ENCODE measurements around the gene CDCA4.

Gene CDCA4

DNA sequence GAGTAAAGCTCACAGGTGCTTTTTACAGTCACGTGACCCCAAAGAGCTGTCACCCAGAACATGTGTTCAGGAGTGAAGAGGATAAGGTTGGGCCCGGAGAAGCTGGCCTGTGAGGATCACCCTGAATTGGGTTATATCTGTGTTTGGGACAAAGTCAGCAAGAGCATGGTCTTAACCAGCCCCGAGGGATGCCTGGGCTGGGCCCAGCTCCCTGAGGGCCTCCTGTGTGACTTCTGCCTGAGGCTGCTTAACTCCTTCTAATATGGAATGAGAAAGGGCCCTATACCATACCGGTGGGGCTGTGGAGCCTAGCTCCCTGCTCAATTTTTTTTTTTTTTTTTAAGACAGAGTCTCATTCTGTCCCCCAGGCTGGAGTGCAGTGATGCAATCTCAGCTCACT, 2.5 kb downstream of the CDCA4 start:
- in situ Hi-C loops (cut with MboI; ENCODE audit: low sequenced_read_pairs) = no loop called here

GRCh38 chr14:105015905-105016304, 5.0 kb downstream of the CDCA4 start:
- in situ Hi-C loops (cut with MboI; ENCODE audit: low sequenced_read_pairs) = no loop called here

GRCh38 chr14:105015242-105015641, 5.6 kb downstream of the CDCA4 start:
- in situ Hi-C loops (cut with MboI; ENCODE audit: low sequenced_read_pairs) = no loop called here

GRCh38 chr14:105014631-105015030, 6.3 kb downstream of the CDCA4 start:
- in situ Hi-C loops (cut with MboI; ENCODE audit: low sequenced_read_pairs) = no loop called here

DNA sequence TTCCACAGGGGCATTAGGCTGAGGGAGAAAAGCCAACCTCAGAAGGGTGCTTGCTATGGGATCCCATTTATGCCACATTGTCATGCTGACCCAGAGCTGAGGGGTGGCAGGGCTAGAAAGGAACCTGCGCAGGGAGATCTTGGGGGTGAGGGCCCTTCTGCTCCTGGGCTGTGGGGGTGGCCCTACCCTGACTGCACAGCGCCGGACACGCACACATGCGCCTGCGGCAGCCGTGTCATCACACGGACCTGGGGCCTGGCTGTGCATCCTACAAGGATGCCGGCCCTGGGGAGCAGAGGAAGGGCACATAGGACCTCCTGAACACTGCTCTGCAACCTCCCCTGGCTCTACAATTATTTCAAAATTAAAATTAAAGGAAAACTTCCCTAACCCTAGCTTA, 6.9 kb downstream of the CDCA4 start:
- in situ Hi-C loops (cut with MboI; ENCODE audit: low sequenced_read_pairs) = no loop called here

DNA sequence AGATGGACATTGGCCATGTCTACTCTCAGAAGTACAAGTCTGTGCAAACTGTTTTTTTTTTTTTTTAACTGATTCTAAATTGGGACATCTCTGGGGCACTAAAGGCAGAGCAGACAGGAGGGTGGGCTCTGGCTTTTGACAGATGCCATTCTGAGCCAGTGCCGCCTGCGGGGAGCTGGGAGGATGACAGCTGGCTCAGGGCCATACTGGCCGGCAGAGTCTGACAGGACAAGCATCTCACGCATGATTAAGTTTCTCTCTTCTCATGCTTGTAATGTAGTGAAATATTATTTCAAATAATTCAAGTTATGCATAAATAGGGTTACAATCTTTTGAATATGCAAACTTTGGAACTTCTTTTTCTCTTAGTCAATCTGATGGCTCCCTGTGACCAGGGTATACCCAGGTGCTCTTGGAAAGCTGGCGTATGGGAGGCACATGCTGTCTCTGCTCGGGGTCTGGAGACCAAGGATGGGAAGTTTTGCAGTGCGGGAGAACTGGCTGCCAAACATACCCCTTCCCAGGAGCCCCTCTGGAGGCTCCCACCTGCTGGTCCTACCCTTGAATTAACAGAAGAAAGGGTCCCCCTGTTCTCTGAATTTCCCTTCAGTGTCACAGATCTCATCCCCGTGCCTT, 7.6 kb downstream of the CDCA4 start:
- in situ Hi-C loops (cut with MboI; ENCODE audit: low sequenced_read_pairs) = no loop called here

- in situ Hi-C loops (cut with MboI; ENCODE audit: low sequenced_read_pairs) = no loop called here
These were observed 8.5 kb downstream of the CDCA4 start for GRCh38 chr14:105012171-105012985.

GRCh38 chr14:105011312-105011990, 9.4 kb downstream of the CDCA4 start:
- in situ Hi-C loops (cut with MboI; ENCODE audit: low sequenced_read_pairs) = no loop called here

GRCh38 chr14:105010891-105011291, 10.0 kb downstream of the CDCA4 start:
- in situ Hi-C loops (cut with MboI; ENCODE audit: low sequenced_read_pairs) = no loop called here

DNA sequence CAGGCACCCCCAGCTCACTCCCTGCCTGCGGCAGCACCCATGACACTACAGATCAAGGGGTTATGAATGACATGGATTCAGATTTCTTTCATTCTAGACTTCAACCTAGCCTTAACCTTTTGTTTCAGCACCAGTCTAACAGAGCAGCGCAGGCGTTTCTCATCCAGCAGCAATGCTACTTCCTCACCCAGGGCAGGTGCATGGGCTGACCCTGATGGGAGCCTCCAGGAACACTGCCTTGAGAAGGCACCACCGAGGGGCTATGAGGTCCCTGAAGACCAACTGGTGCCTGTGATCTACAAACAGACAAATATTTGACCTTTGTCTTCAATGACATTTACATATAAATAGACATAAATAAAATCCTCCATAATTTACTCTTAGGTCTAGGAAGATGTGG, 10.8 kb downstream of the CDCA4 start:
- in situ Hi-C loops (cut with MboI; ENCODE audit: low sequenced_read_pairs) = no loop called here

DNA sequence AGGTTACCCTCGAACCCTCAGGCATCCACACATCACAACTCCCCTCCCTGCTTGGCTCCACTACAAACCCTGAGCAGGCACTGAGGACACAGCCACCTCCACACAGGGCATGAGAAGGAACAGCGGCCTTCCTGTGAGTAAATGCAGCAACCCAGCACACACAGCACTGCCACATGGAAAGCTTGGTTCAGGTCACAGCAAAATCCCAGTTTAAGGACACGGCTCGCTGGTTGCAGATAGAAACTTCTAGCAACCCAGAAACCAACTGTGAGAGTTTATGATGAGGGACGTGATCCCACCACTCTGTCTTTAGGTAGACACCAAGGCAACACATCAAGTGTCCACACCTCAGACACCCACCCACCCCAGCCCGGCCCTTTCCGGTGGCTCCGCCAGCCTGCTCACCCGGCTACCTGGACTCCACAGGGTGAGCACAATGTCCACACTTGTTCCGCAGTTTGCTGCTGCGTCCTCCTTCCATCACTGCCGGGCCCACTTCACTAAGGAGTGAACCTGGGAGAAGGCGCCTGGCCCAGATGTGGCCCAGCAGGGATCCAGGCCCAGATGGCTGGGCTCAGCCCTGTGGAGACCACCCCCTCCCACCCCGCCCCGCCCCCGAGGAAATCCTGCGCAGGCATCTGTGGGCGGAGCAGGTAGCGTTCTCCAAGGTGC, 13.2 kb downstream of the CDCA4 start:
- in situ Hi-C loops (cut with MboI; ENCODE audit: low sequenced_read_pairs) = no loop called here

GRCh38 chr14:105006831-105007592, 13.9 kb downstream of the CDCA4 start:
- in situ Hi-C loops (cut with MboI; ENCODE audit: low sequenced_read_pairs) = no loop called here

- in situ Hi-C loops (cut with MboI; ENCODE audit: low sequenced_read_pairs) = no loop called here
These were observed 14.7 kb downstream of the CDCA4 start for GRCh38 chr14:105005929-105006830.

- in situ Hi-C loops (cut with MboI; ENCODE audit: low sequenced_read_pairs) = no loop called here
These were observed 15.5 kb downstream of the CDCA4 start for GRCh38 chr14:105005329-105005928.

- in situ Hi-C loops (cut with MboI; ENCODE audit: low sequenced_read_pairs) = no loop called here
These were observed 21.5 kb downstream of the CDCA4 start for GRCh38 chr14:104999361-104999760.

- in situ Hi-C loops (cut with MboI; ENCODE audit: low sequenced_read_pairs) = no loop called here
These were observed 22.1 kb downstream of the CDCA4 start for GRCh38 chr14:104998801-104999200.

DNA sequence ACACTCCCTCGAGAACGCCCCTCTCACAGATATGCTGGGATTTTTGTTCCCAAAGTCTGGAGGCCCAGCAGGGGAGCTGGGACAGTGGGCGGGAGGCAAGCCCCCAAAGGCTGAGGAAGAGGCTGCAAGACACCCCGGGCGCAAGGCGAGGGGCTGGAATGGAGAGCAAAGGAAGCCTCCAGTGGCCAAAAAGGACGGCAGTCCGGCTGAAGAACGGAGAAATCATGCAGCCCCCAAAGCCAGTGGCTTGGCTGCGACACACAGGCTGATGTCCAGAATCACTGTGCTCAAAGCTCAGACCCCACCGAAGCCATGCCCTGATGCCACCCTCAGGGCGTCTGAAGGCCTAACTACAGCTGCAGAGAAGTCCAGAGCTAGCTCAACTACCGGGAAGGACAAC, 24.4 kb downstream of the CDCA4 start:
- in situ Hi-C loops (cut with MboI; ENCODE audit: low sequenced_read_pairs) = no loop called here

- in situ Hi-C loops (cut with MboI; ENCODE audit: low sequenced_read_pairs) = no loop called here
These were observed 24.9 kb downstream of the CDCA4 start for GRCh38 chr14:104996032-104996431.

DNA sequence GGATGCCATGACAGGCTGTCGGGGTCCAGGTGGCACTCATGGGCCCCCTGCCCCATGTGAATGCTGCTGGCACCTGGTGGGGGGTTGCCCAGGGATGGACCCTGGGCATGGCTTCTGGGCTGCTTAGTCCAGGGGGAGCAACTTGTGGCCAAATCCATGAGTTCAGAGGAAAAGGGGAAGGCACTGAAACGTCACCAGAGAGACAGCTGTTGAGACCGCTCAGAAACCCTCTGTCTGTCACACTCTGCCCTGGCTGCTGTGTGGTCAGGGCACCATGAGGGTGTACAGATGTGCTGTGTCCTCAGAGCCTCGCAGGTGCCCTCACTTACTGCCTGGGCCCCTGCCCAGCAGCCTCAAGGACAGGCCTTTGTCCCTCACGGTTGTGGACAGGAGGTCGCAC, 25.9 kb downstream of the CDCA4 start:
- in situ Hi-C loops (cut with MboI; ENCODE audit: low sequenced_read_pairs) = no loop called here

Data from HL-60/S4 (cell line).